TTC549 (cell line): ENCODE results near the gene IGSF3.
"Not testable (repeated sequence)": the region's sequence is repeated elsewhere in the genome, so short reads cannot be mapped to it uniquely, and the experiment has no call there.

Experiments used
- FAIRE-seq: peaks from 2 replicates; lab custom pipeline; 2012; peaks lifted over from hg19 to GRCh38; lab: Jason Lieb, UNC

Gene IGSF3

GRCh38 chr1:116661633-116662032, 5.9 kb downstream of the IGSF3 start:
- no peak for FAIRE-seq

- FAIRE-seq = not testable (repeated sequence)
Measured at GRCh38 chr1:116658645-116659044, 8.9 kb downstream of the IGSF3 start.

GRCh38 chr1:116657836-116658235, 9.7 kb downstream of the IGSF3 start:
- not testable (repeated sequence) for FAIRE-seq

GRCh38 chr1:116654351-116654750, 13.2 kb downstream of the IGSF3 start:
- FAIRE-seq = no peak

- FAIRE-seq = not testable (repeated sequence)
Measured at GRCh38 chr1:116652598-116652997, 14.9 kb downstream of the IGSF3 start.

- not testable (repeated sequence) for FAIRE-seq
Measured at GRCh38 chr1:116650781-116651180, 16.8 kb downstream of the IGSF3 start.

GRCh38 chr1:116649041-116649440, 18.5 kb downstream of the IGSF3 start:
- not testable (repeated sequence) for FAIRE-seq

- not testable (repeated sequence) for FAIRE-seq
Measured at GRCh38 chr1:116648325-116648724, 19.2 kb downstream of the IGSF3 start.

- FAIRE-seq = not testable (repeated sequence)
Measured at GRCh38 chr1:116647186-116647585, 20.3 kb downstream of the IGSF3 start.

- FAIRE-seq = not testable (repeated sequence)
Measured at GRCh38 chr1:116646673-116647170, 20.8 kb downstream of the IGSF3 start.

- not testable (repeated sequence) for FAIRE-seq
Measured at GRCh38 chr1:116645802-116646672, 21.5 kb downstream of the IGSF3 start.

- FAIRE-seq = not testable (repeated sequence)
Measured at GRCh38 chr1:116644993-116645392, 22.5 kb downstream of the IGSF3 start.

GRCh38 chr1:116644096-116644495, 23.4 kb downstream of the IGSF3 start:
- FAIRE-seq = not testable (repeated sequence)

- not testable (repeated sequence) for FAIRE-seq
Measured at GRCh38 chr1:116643281-116643751, 24.2 kb downstream of the IGSF3 start.

GRCh38 chr1:116642311-116643280, 24.9 kb downstream of the IGSF3 start:
- FAIRE-seq = not testable (repeated sequence)

GRCh38 chr1:116637583-116637982, 29.9 kb downstream of the IGSF3 start:
- FAIRE-seq = not testable (repeated sequence)

- not testable (repeated sequence) for FAIRE-seq
Measured at GRCh38 chr1:116636584-116636983, 30.9 kb downstream of the IGSF3 start.

- FAIRE-seq = not testable (repeated sequence)
Measured at GRCh38 chr1:116634386-116634785, 33.1 kb downstream of the IGSF3 start.

GRCh38 chr1:116631996-116632925, 35.3 kb downstream of the IGSF3 start:
- not testable (repeated sequence) for FAIRE-seq

GRCh38 chr1:116631554-116631953, 36.0 kb downstream of the IGSF3 start:
- FAIRE-seq = not testable (repeated sequence)

- not testable (repeated sequence) for FAIRE-seq
Measured at GRCh38 chr1:116630057-116630456, 37.5 kb downstream of the IGSF3 start.
